Testis (tissue), 3 donors: Measurements from ENCODE around the gene GPR176. TPM values are rescaled to one million over a fixed set of nuclear protein-coding genes. Genes with fewer than 3 reads are reported as not detected.

Experiments used
- DNase-seq: peaks from one replicate; pipeline ENCODE4 v3.0.0-alpha.2; 2019
- H3K27ac ChIP-seq, 2 donors: fragments of 200-600 bp; sonication (generic); one replicate each; pipeline ENCODE4 v1.5.1; 2019
- H3K27me3 ChIP-seq: fragments of 200-600 bp; sonication (generic); one replicate; pipeline ENCODE4 v1.5.1; 2019
- H3K36me3 ChIP-seq: fragments of 200-600 bp; sonication (generic); one replicate; pipeline ENCODE4 v1.5.1; 2017; ENCODE audit warnings: low read depth; ENCODE audit errors: missing control alignments
- H3K4me1 ChIP-seq: fragments of 200-600 bp; sonication (generic); one replicate; pipeline ENCODE4 v1.5.1; 2019
- H3K4me3 ChIP-seq, 2 donors: fragments of 200-600 bp; sonication (generic); one replicate each; pipeline ENCODE4 v1.5.1; 2017 to 2019
- H3K9me3 ChIP-seq: fragments of 200-600 bp; sonication (generic); one replicate; pipeline ENCODE4 v1.5.1; 2017
- POLR2A ChIP-seq: fragments of 450-650 bp; IDR thresholded peaks from one replicate; pipeline ENCODE4 v1.6.1; 2017; ENCODE audit warnings: antibody characterized with exemption, mild to moderate bottlenecking, moderate library complexity
- WGBS, 2 donors: methylation state at CpG; one replicate each; pipeline ENCODE4 v1.1.5; 2018; 5-methylcytosine and 5-hydroxymethylcytosine counted together
- intact Hi-C: fragments of 100-400 bp; cut with DNase I; formaldehyde crosslinking; loops from one replicate; pipeline ENCODE4 v1.15.1; 2023; ENCODE audit warnings: low total_unique reads
- polyA plus RNA-seq: library from polyadenylated mRNA; stranded (reverse); fragments of 350-450 nt; fragmentation: Illumina TruSeq; extraction: RNeasy Lipid Tissue Mini Kit (QIAGEN cat#74804); gene quantifications from one replicate; pipeline ENCODE4 v1.2.3, GENCODE V29; 2014; ENCODE audit warnings: low read depth, low replicate concordance; ENCODE audit not compliant: insufficient read depth
- total RNA-seq, 2 donors: library from RNA; depleted of rRNA; stranded (reverse); fragments of >200 nt; gene quantifications; one replicate each; pipeline ENCODE4 v1.2.3, GENCODE V29; 2016
- TF ChIP-seq, protein P1 (sequence below), 3 experiments: fragments of 450-650 bp in 2 of 3; fragments of 200-600 bp in 1 of 3; sonication (generic) in 1 of 3; IDR thresholded peaks; one replicate each; pipeline ENCODE4 v1.5.1; 2016 to 2019; ENCODE audit warnings: antibody characterized with exemption in 3 of 3, mild to moderate bottlenecking in 2 of 3, moderate library complexity in 1 of 3

The GPR176 gene
- total and polyA plus RNA-seq, 3 donors from 2014 or later = 22.0 to 34.1 (median 23.1) TPM

DNA sequence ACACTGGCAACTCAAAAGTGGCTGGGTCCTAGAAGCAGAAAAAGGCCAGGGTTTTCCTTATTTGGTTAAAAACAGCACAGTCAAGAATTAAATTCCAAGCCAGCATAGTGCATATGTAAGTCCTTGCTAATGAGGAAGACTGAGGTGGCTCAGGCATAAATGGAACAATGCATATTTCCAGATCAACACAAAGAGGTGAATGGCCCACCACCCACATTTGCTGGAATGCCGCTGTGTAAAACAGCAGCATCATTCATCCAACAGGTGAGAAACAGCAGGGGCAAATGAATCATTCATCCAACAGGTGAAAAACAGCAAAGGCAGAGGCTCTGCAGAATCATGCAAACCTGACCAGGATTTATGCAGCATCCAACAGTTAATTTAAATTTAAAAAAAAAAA is 32.9 kb downstream of the GPR176 start:
- Histone ChIP-seq H3K4me3 (no peak overlapping the region), H3K9me3 (no peaks in the 10 kb centered on the region), H3K27ac (no peak overlapping the region), H3K36me3 (no peaks in the 10 kb centered on the region), H3K4me1 (no peaks in the 10 kb centered on the region), H3K27me3 (no peaks in the 10 kb centered on the region)
- no peak for DNase-seq
- no peak for TF ChIP-seq POLR2A
- TF ChIP-seq, protein P1, sequence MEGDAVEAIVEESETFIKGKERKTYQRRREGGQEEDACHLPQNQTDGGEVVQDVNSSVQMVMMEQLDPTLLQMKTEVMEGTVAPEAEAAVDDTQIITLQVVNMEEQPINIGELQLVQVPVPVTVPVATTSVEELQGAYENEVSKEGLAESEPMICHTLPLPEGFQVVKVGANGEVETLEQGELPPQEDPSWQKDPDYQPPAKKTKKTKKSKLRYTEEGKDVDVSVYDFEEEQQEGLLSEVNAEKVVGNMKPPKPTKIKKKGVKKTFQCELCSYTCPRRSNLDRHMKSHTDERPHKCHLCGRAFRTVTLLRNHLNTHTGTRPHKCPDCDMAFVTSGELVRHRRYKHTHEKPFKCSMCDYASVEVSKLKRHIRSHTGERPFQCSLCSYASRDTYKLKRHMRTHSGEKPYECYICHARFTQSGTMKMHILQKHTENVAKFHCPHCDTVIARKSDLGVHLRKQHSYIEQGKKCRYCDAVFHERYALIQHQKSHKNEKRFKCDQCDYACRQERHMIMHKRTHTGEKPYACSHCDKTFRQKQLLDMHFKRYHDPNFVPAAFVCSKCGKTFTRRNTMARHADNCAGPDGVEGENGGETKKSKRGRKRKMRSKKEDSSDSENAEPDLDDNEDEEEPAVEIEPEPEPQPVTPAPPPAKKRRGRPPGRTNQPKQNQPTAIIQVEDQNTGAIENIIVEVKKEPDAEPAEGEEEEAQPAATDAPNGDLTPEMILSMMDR (IDR thresholded peaks at IDR 0.05) = no peak
- intact Hi-C loops = no loop called here
- 86 to 93% methylated on average over 1 of the region's 1 CpG for WGBS, 2 donors

DNA sequence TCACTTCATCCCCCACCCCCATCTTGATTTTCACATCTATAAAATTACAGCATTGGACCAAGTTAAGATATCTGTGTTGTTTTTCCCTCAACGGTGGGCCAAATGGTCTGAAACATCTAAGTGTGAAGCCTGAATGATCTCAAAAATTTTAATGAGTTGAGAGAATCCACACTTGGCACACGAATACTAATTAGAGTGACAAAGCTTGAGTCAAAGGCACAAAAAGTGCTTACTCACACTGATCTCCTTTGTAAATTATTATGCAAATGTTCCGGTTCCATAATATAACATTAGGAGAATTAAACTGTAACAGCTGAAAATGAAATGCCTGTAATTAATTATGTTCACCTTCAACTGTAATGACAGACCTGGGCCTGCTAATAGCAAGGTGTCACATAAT is 33.6 kb downstream of the GPR176 start:
- Histone ChIP-seq H3K36me3 (no peaks in the 10 kb centered on the region), H3K4me3 (no peak overlapping the region), H3K4me1 (no peaks in the 10 kb centered on the region), H3K9me3 (no peaks in the 10 kb centered on the region), H3K27me3 (no peaks in the 10 kb centered on the region), H3K27ac (no peak overlapping the region)
- WGBS, 2 donors = 71 to 76% methylated on average over 3 of the region's 3 CpGs
- TF ChIP-seq POLR2A = no peak
- TF ChIP-seq, protein P1 (IDR thresholded peaks at IDR 0.05) = no peak
- no peak for DNase-seq
- intact Hi-C loops = no loop called here

DNA sequence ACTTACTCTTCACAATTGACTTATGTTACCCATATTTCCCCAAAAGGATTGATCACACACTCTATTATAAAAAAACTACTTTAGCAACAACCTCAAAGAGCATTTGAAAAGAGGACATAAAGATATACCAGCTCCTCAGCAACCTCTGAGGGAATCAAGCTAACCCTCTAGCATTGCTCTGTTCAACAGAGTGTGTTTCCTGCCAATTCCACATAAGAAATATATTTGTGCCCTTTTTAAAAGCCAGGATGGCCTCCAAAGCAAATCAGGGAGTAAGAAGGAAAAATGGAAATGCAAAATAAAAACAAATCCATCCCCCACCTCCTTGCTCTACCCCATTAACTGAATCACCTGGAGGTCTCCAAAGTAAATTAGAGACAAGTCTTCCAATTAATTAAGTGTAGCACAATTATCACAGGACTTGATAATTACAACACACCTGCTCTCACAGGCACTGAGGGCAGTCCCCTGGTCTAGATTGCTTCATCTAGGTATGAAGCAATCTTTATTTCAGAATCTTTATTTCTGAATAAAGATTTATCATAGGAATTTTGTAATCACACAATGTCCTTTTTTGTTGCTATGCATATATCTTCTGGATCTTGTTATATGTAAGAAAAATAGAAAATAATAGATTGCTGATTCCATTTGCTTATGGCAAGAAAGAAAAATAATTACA is 34.8 kb downstream of the GPR176 start:
- Histone ChIP-seq H3K27ac (no peak overlapping the region), H3K9me3 (no peaks in the 10 kb centered on the region), H3K36me3 (no peaks in the 10 kb centered on the region), H3K4me3 (no peak overlapping the region), H3K4me1 (no peaks in the 10 kb centered on the region), H3K27me3 (no peaks in the 10 kb centered on the region)
- no peak for DNase-seq
- TF ChIP-seq POLR2A = no peak
- intact Hi-C loops = no loop called here

DNA sequence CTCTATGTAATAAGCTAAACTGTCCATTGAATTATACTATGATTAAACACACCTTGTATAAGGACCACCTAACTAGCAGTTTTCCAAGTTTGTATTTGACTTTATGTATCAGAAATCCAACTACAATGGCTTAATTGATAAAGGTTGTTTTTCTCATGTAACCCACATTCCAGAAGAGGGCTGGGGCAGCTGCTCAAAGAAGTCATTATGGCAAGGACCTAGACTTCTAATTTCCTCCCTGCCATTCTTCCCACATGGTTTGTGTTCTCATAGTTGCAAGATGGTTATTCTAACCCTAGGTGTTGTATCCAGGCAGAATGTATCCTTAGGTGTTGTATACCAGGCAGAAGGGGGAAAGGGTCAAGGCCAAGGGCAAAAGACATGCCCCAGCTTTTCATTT is 35.7 kb downstream of the GPR176 start:
- Histone ChIP-seq H3K4me1 (no peaks in the 10 kb centered on the region), H3K36me3 (no peaks in the 10 kb centered on the region), H3K4me3 (no peak overlapping the region), H3K9me3 (no peaks in the 10 kb centered on the region), H3K27me3 (no peaks in the 10 kb centered on the region), H3K27ac (no peak overlapping the region)
- no peak for TF ChIP-seq POLR2A
- TF ChIP-seq, protein P1 (IDR thresholded peaks at IDR 0.05) = no peak
- DNase-seq = no peak
- intact Hi-C loops = no loop called here

DNA sequence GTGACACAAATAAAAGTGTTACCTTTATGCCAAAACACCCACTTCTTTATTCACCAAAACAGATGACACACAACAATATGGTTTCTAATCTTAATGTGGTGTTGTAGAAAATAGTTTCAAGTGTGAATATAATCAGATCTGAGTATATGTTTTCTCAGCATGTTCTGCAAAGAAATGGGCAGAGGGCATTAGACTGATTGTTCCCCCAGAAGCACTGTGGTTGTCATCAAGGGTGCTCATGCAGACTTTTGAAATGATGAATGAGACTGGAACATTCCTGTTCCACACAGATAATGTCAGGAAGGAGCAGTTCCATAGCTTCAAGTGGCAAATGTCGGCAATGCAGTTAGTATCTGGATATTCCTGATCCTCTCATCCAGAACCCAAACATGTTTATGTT is 37.5 kb downstream of the GPR176 start:
- 94% methylated on average over 1 of the region's 1 CpG for WGBS, 2 donors

More for the DNA sequence above, 37.5 kb downstream of the GPR176 start:
- Histone ChIP-seq H3K4me1 (no peaks in the 10 kb centered on the region), H3K27ac (no peak overlapping the region), H3K4me3 (no peak overlapping the region), H3K36me3 (no peaks in the 10 kb centered on the region), H3K9me3 (no peaks in the 10 kb centered on the region), H3K27me3 (no peaks in the 10 kb centered on the region)
- DNase-seq = no peak
- intact Hi-C loops = no loop called here
- TF ChIP-seq POLR2A = no peak
- TF ChIP-seq, protein P1 (IDR thresholded peaks at IDR 0.05) = no peak
